Smooth muscle cell (in vitro differentiated cells): ENCODE data around the gene FFAR2. TPM values are rescaled to one million over a fixed set of nuclear protein-coding genes. Genes with fewer than 3 reads are reported as not detected.
"Not testable (repeated sequence)": the region's sequence is repeated elsewhere in the genome, so short reads cannot be mapped to it uniquely, and the experiment has no call there.

ENCODE experiments used
- DNase-seq: peaks from one replicate; lab custom pipeline; 2025; ENCODE audit not compliant: unreplicated experiment; lab: John Stamatoyannopoulos, UW
- H2AFZ ChIP-seq: fragments of 200-600 bp; sonication (generic); 2 replicates; pipeline ENCODE4 v1.6.0; 2016; ENCODE audit warnings: antibody characterized with exemption, low read depth, mild to moderate bottlenecking
- H3F3A ChIP-seq: fragments of 200-600 bp; sonication (generic); 2 replicates; pipeline ENCODE4 v1.6.0; 2017; ENCODE audit warnings: antibody characterized with exemption, low read depth
- H3K27ac ChIP-seq: fragments of 200-600 bp; sonication (generic); 2 replicates; pipeline ENCODE4 v1.5.1; 2016; ENCODE audit warnings: low read depth, mild to moderate bottlenecking
- H3K27me3 ChIP-seq: fragments of 200-600 bp; sonication (generic); 2 replicates; pipeline ENCODE4 v1.6.1; 2016; ENCODE audit warnings: low read depth, mild to moderate bottlenecking
- H3K36me3 ChIP-seq: fragments of 200-600 bp; sonication (generic); 2 replicates; pipeline ENCODE4 v1.5.1; 2016; ENCODE audit warnings: low read depth
- H3K4me1 ChIP-seq: fragments of 200-600 bp; sonication (generic); 2 replicates; pipeline ENCODE4 v1.5.1; 2016; ENCODE audit warnings: low read depth
- H3K4me2 ChIP-seq: fragments of 200-600 bp; sonication (generic); 2 replicates; pipeline ENCODE4 v1.6.0; 2016; ENCODE audit warnings: mild to moderate bottlenecking
- H3K4me3 ChIP-seq: fragments of 200-600 bp; sonication (generic); 2 replicates; pipeline ENCODE4 v1.5.1; 2016; ENCODE audit warnings: mild to moderate bottlenecking
- H3K79me2 ChIP-seq: fragments of 200-600 bp; sonication (generic); 2 replicates; pipeline ENCODE4 v1.6.0; 2016; ENCODE audit warnings: low read depth, mild to moderate bottlenecking
- H3K9ac ChIP-seq: fragments of 200-600 bp; sonication (generic); 2 replicates; pipeline ENCODE4 v1.6.0; 2016; ENCODE audit warnings: low read depth
- H3K9me3 ChIP-seq: fragments of 200-600 bp; sonication (generic); replicated peaks from 2 replicates; pipeline ENCODE4 v1.5.1; 2016; ENCODE audit warnings: low read depth
- H4K20me1 ChIP-seq: fragments of 200-600 bp; sonication (generic); 2 replicates; pipeline ENCODE4 v1.6.0; 2016; ENCODE audit warnings: low read depth
- CTCF ChIP-seq: fragments of 200-600 bp; sonication (generic); IDR thresholded peaks from 2 replicates; pipeline ENCODE4 v1.5.1; 2017; ENCODE audit warnings: borderline replicate concordance, mild to moderate bottlenecking, antibody characterized with exemption; ENCODE audit not compliant: insufficient read depth, poor library complexity, severe bottlenecking
- WGBS: methylation state at CpG from one replicate; pipeline ENCODE4 v1.1.7; 2016; ENCODE audit warnings: low lambda C conversion rate; 5-methylcytosine and 5-hydroxymethylcytosine counted together
- polyA plus RNA-seq: library from polyadenylated mRNA; unstranded; fragments of >200 nt; fragmentation: Nextera tagmentation; extraction: Ambion mirVana; gene quantifications from 2 replicates; pipeline ENCODE4 v1.2.1, GENCODE V29; 2016
- total RNA-seq: library from RNA; depleted of rRNA; stranded (reverse); fragments of >200 nt; gene quantifications from 2 replicates; pipeline ENCODE4 v1.2.3, GENCODE V29; 2014

Gene FFAR2
- total and polyA plus RNA-seq, 2 experiments from 2014 or later = not detected

GRCh38 chr19:35421362-35421761 lies 26.7 kb upstream of the FFAR2 start:
- 89% methylated on average over 11 of the region's 11 CpGs for WGBS
- Histone ChIP-seq H3K4me1 (no peaks in the 10 kb centered on the region), H3F3A (no peaks in the 10 kb centered on the region), H3K4me3 (no peak overlapping the region), H3K79me2 (no peaks in the 10 kb centered on the region), H2AFZ (no peak overlapping the region), H3K4me2 (no peak overlapping the region), H3K36me3 (no peaks in the 10 kb centered on the region), H3K9ac (no peak overlapping the region), H3K27ac (no peak overlapping the region), H3K9me3 (no peaks in the 10 kb centered on the region), H4K20me1 (no peaks in the 10 kb centered on the region), H3K27me3 (peaks cover 11% of the 10 kb centered on the region)
- TF ChIP-seq CTCF = no peak
- DNase-seq = no peak

GRCh38 chr19:35423406-35423805 lies 24.7 kb upstream of the FFAR2 start:
- H3K36me3 ChIP-seq, H3K4me1 ChIP-seq, H3K27me3 ChIP-seq, DNase-seq, H2AFZ ChIP-seq, H3K79me2 ChIP-seq, H3K27ac ChIP-seq, H3K9me3 ChIP-seq, H3F3A ChIP-seq, H4K20me1 ChIP-seq, H3K9ac ChIP-seq, H3K4me3 ChIP-seq, H3K4me2 ChIP-seq: not testable (repeated sequence)
- WGBS = 96% methylated on average over 7 of the region's 7 CpGs

- Histone ChIP-seq H2AFZ (no peak overlapping the region), H3K27me3 (no peaks in the 10 kb centered on the region), H3K27ac (no peak overlapping the region), H3K9ac (no peak overlapping the region), H3K79me2 (no peaks in the 10 kb centered on the region), H3K36me3 (no peaks in the 10 kb centered on the region), H3K4me2 (no peak overlapping the region), H4K20me1 (no peaks in the 10 kb centered on the region), H3K4me3 (no peak overlapping the region), H3K4me1 (no peaks in the 10 kb centered on the region), H3K9me3 (no peaks in the 10 kb centered on the region), H3F3A (no peaks in the 10 kb centered on the region)
- TF ChIP-seq CTCF = no peak
- 93% methylated on average over 4 of the region's 4 CpGs for WGBS
- DNase-seq = no peak
Measured at GRCh38 chr19:35425682-35426081, 22.4 kb upstream of the FFAR2 start.

- no peak overlapping the region for H3K4me2 ChIP-seq
- H3K79me2 ChIP-seq = no peaks in the 10 kb centered on the region
- H3K9ac ChIP-seq = no peak overlapping the region
- no peak for DNase-seq
- no peak for TF ChIP-seq CTCF
- no peaks in the 10 kb centered on the region for H3K27me3 ChIP-seq
- no peak overlapping the region for H2AFZ ChIP-seq
- H3K27ac ChIP-seq = no peak overlapping the region
- 86% methylated on average over 4 of the region's 4 CpGs for WGBS
- H3F3A ChIP-seq = no peaks in the 10 kb centered on the region
- no peak overlapping the region for H3K4me3 ChIP-seq
- H3K36me3 ChIP-seq = no peaks in the 10 kb centered on the region
- no peaks in the 10 kb centered on the region for H4K20me1 ChIP-seq
- H3K9me3 ChIP-seq = no peaks in the 10 kb centered on the region
- no peaks in the 10 kb centered on the region for H3K4me1 ChIP-seq
Measured at GRCh38 chr19:35427187-35427586, 20.9 kb upstream of the FFAR2 start.
